Activated CD8-positive, alpha-beta T cell treated with anti-CD3 and anti-CD28 coated beads for 36 hours (primary cell): ENCODE data around the gene DUS1L. TPM values are rescaled to one million over a fixed set of nuclear protein-coding genes. Genes with fewer than 3 reads are reported as not detected.

ENCODE experiments used
- ATAC-seq: fragments of 200-7000 bp; cut with Tn5 transposase; one replicate; pipeline ENCODE4 v1.10.0; 2021; ENCODE audit warnings: mild to moderate bottlenecking, moderate library complexity
- CTCF ChIA-PET: fragments of 350-600 bp; sonication (Branson Sonifier 250); formaldehyde crosslinking; loops from one replicate; lab custom pipeline; 2021; ENCODE audit warnings: antibody characterized with exemption; lab: Charles Lee
- POLR2A ChIA-PET: fragments of 350-600 bp; sonication (Branson Sonifier 250); formaldehyde crosslinking; loops from one replicate; lab custom pipeline; 2021; ENCODE audit warnings: antibody characterized with exemption; lab: Charles Lee
- DNase-seq: peaks from one replicate; pipeline ENCODE4 v3.0.0-alpha.2; 2020
- H3K27ac Mint-ChIP-seq: one replicate; pipeline ENCODE4 v1.8.0; 2021; ENCODE audit warnings: mild to moderate bottlenecking, mixed read lengths
- H3K27me3 Mint-ChIP-seq: one replicate; pipeline ENCODE4 v1.8.0; 2021; ENCODE audit warnings: mixed read lengths
- H3K36me3 Mint-ChIP-seq: one replicate; pipeline ENCODE4 v1.8.0; 2021; ENCODE audit warnings: low read depth, mixed read lengths
- H3K4me1 Mint-ChIP-seq: one replicate; pipeline ENCODE4 v1.8.0; 2021; ENCODE audit warnings: low read depth, mixed read lengths
- H3K4me3 Mint-ChIP-seq: one replicate; pipeline ENCODE4 v1.8.0; 2021; ENCODE audit warnings: mild to moderate bottlenecking, moderate library complexity, mixed read lengths
- H3K9me3 Mint-ChIP-seq: one replicate; pipeline ENCODE4 v1.8.0; 2021; ENCODE audit warnings: mixed read lengths
- CTCF ChIP-seq: fragments of 200-600 bp; IDR thresholded peaks from one replicate; pipeline ENCODE4 v1.8.0; 2022; ENCODE audit warnings: antibody characterized with exemption, mild to moderate bottlenecking
- intact Hi-C: fragments of 100-400 bp; cut with micrococcal nuclease; formaldehyde crosslinking; loops from one replicate; pipeline ENCODE4 v1.10.0; 2022
- total RNA-seq, 2 experiments: library from RNA; stranded (reverse); gene quantifications; one replicate each; pipeline ENCODE4 v1.2.3, GENCODE V29; 2021

DUS1L gene
- total RNA-seq, 2 experiments from 2014 or later, result 139 to 140 TPM

DNA sequence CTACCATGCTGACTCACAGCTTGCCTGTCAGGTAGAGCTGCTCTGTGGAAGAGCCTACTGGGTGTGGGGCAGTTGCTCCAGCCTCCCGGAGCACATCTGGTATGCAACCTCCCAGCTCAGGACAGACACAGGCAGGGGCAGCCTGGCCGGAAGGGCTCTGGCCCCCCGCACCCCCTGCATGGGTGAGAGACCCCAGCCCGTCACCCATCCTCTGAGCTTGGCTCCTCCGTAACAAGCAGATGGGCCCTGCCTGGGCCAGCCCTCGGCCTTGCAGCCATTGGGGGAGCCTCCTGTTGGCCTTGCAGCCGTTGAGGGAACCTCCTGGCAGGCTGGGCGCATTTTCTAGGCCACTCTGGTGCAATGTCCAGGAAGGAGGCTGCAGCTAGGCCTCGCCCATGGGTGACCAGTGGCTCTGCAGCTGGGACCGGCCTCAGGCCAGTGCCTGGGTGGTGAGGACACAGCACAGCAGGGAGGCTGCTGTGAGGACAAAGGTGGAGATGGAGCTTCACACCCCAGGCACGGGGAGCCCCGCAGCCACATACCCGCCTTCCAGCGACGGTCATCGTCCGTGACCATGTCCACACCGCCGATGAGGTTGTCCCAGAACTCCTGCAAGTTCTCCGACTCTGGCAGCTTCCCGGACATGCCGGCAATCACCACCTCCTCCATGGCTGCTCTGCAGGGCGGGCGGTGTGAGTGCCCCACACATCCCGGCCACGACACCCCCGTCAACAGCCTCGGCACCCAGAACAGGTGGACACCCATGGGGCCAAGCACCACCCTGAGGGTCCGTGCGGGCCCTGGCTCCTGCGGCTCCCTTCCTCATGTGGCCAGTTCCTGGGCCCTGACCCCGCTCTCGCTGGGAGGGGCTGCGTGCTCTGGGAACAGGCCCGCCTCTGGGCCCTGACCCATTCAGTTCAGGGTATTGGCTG, 30.4 kb upstream of the DUS1L start:
- DNase-seq (no peak), ATAC-seq (no peak)
- POLR2A ChIA-PET, result interaction anchor here (0.6 to 4.3 kb wide), 12 partner anchors 8 to 179 kb away, joined by 3 to 16 read pairs (median 4); partner anchors contain the start of gene DUS1L
- H3K36me3 Mint-ChIP-seq, result peaks cover 30% of the 10 kb centered on the region
- H3K4me1 Mint-ChIP-seq, result peaks cover 15% of the 10 kb centered on the region
- peak overlapping the region; percentile 75 for H3K4me3 Mint-ChIP-seq
- TF ChIP-seq CTCF, result no peak
- intact Hi-C loops, result no loop called here
- no peaks in the 10 kb centered on the region for H3K9me3 Mint-ChIP-seq
- H3K27ac Mint-ChIP-seq, result no peak overlapping the region
- no peaks in the 10 kb centered on the region for H3K27me3 Mint-ChIP-seq
- CTCF ChIA-PET, result interaction anchor here (0.9 to 1.2 kb wide), 3 partner anchors 10 to 137 kb away, joined by 3 read pairs; no protein-coding TSS in a partner anchor

- peak overlapping the region; percentile 75 for H3K4me3 Mint-ChIP-seq
- no peaks in the 10 kb centered on the region for H3K9me3 Mint-ChIP-seq
- no peaks in the 10 kb centered on the region for H3K27me3 Mint-ChIP-seq
- ChIA-PET CTCF (interaction anchor here (0.9 to 1.2 kb wide), 3 partner anchors 11 to 136 kb away, joined by 3 read pairs; no protein-coding TSS in a partner anchor), POLR2A (interaction anchor here (0.6 to 4.3 kb wide), 9 partner anchors 11 to 178 kb away, joined by 3 to 16 read pairs (median 3); partner anchors contain the start of gene DUS1L)
- H3K4me1 Mint-ChIP-seq, result peaks cover 9% of the 10 kb centered on the region
- DNase-seq, result no peak
- intact Hi-C loops, result no loop called here
- no peak for TF ChIP-seq CTCF
- ATAC-seq, result no peak
- no peak overlapping the region for H3K27ac Mint-ChIP-seq
- peaks cover 31% of the 10 kb centered on the region for H3K36me3 Mint-ChIP-seq
Measured at GRCh38 chr17:82094931-82095776, 29.6 kb upstream of the DUS1L start.

GRCh38 chr17:82092995-82093751, 27.6 kb upstream of the DUS1L start:
- no peak for DNase-seq
- POLR2A ChIA-PET, result interaction anchor here (0.7 kb wide), 1 partner anchor 28 kb away, joined by 3 read pairs; no protein-coding TSS in a partner anchor
- intact Hi-C loops, result no loop called here
- Mint-ChIP-seq H3K4me1 (peaks cover 4% of the 10 kb centered on the region), H3K36me3 (peaks cover 26% of the 10 kb centered on the region), H3K4me3 (no peak overlapping the region), H3K27ac (no peak overlapping the region), H3K27me3 (no peaks in the 10 kb centered on the region), H3K9me3 (no peaks in the 10 kb centered on the region)
- no peak for ATAC-seq
- TF ChIP-seq CTCF, result no peak
- CTCF ChIA-PET, result no interaction called here

DNA sequence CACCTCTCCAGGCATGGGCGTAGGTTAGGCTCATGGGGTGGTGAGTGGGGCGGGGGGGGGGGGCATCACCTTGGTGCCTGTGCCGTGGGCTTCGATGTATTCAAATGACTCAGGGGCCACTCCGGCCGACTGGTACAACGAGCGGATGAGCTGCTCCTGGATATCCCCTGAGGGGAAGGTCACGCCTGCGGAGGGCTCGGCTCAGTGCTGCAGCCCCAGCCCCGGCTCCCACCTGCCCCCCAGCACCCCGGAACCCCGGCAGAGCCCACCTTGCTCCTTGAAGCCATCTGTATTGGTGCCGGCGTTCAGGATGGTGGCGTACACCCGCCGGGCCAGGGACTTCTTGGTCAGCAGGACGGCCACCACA, 27.0 kb upstream of the DUS1L start:
- CTCF ChIA-PET, result no interaction called here
- Mint-ChIP-seq H3K27me3 (no peaks in the 10 kb centered on the region), H3K9me3 (no peaks in the 10 kb centered on the region), H3K4me1 (peaks cover 4% of the 10 kb centered on the region), H3K27ac (no peak overlapping the region), H3K36me3 (peaks cover 28% of the 10 kb centered on the region), H3K4me3 (no peak overlapping the region)
- TF ChIP-seq CTCF, result no peak
- POLR2A ChIA-PET, result interaction anchor here (0.7 kb wide), 2 partner anchors 27 to 36 kb away, joined by 3 read pairs; no protein-coding TSS in a partner anchor
- intact Hi-C loops, result no loop called here
- ATAC-seq (no peak), DNase-seq (no peak)
